OCI-LY7 (cell line): ENCODE measurements around the gene ABHD13. TPM values are rescaled to one million over a fixed set of nuclear protein-coding genes. Genes with fewer than 3 reads are reported as not detected.

Experiments
- BruUV-seq: library from RNA; stranded (reverse); fragments of 400-500 nt; replicated peaks from 2 replicates; lab custom pipeline; 2021; lab: Mats Ljungman, UMichigan
- CTCF ChIA-PET: fragments of 300-600 bp; sonication (Branson Sonifier 250); formaldehyde crosslinking; loops from one replicate; lab custom pipeline; 2022; ENCODE audit warnings: antibody characterized with exemption; ENCODE audit not compliant: unreplicated experiment; lab: Charles Lee
- POLR2A ChIA-PET: fragments of 300-600 bp; sonication (Branson Sonifier 250); formaldehyde crosslinking; loops from one replicate; lab custom pipeline; 2022; ENCODE audit warnings: antibody characterized with exemption; lab: Charles Lee
- DNase-seq: peaks from one replicate; pipeline ENCODE4 v3.0.0-alpha.2; 2015; ENCODE audit warnings: low spot score
- H2AFZ ChIP-seq: fragments of 200-600 bp; sonication (generic), shearing (Covaris generic); 2 replicates; pipeline ENCODE4 v1.6.1; 2014; ENCODE audit warnings: mild to moderate bottlenecking, antibody characterized with exemption, low read length, moderate library complexity
- H3K27ac ChIP-seq: fragments of 200-600 bp; sonication (generic); 2 replicates; pipeline ENCODE4 v1.5.1; 2014; ENCODE audit warnings: mixed run types, low read depth, mild to moderate bottlenecking, moderate library complexity, low read length, inconsistent platforms; ENCODE audit not compliant: poor library complexity, severe bottlenecking
- H3K36me3 ChIP-seq: fragments of 200-600 bp; sonication (generic); 2 replicates; pipeline ENCODE4 v1.6.1; 2014; ENCODE audit warnings: mild to moderate bottlenecking, antibody characterized with exemption, low read length, moderate library complexity, mixed read lengths; ENCODE audit not compliant: insufficient read depth
- H3K4me1 ChIP-seq: fragments of 200-600 bp; sonication (generic); 2 replicates; pipeline ENCODE4 v1.5.1; 2014; ENCODE audit warnings: mild to moderate bottlenecking, low read length; ENCODE audit not compliant: insufficient read depth, poor library complexity, severe bottlenecking
- H3K4me2 ChIP-seq: fragments of 200-600 bp; sonication (generic); 2 replicates; pipeline ENCODE4 v1.6.1; 2014; ENCODE audit warnings: mild to moderate bottlenecking, low read length
- H3K4me3 ChIP-seq: fragments of 200-600 bp; sonication (generic); 2 replicates; pipeline ENCODE4 v1.5.1; 2014; ENCODE audit warnings: mild to moderate bottlenecking, low read depth, low read length; ENCODE audit not compliant: poor library complexity, severe bottlenecking
- H3K79me2 ChIP-seq: fragments of 200-600 bp; sonication (generic); 2 replicates; pipeline ENCODE4 v1.6.1; 2016; ENCODE audit warnings: low read depth, mild to moderate bottlenecking, low read length, moderate library complexity, mixed read lengths; ENCODE audit not compliant: insufficient read depth
- H3K9me2 ChIP-seq: fragments of 200-600 bp; sonication (generic); 2 replicates; pipeline ENCODE4 v1.6.1; 2016; ENCODE audit warnings: mild to moderate bottlenecking, low read length, mixed read lengths; ENCODE audit not compliant: insufficient read depth
- H3K9me3 ChIP-seq: fragments of 200-600 bp; sonication (generic); 2 replicates; pipeline ENCODE4 v1.6.1; 2014; ENCODE audit warnings: mild to moderate bottlenecking, mixed run types, low read length, mixed read lengths
- H4K20me1 ChIP-seq: fragments of 200-600 bp; sonication (generic); 2 replicates; pipeline ENCODE4 v1.6.1; 2014; ENCODE audit warnings: mild to moderate bottlenecking, antibody characterized with exemption, low read length, moderate library complexity, mixed read lengths; ENCODE audit not compliant: insufficient read depth
- EZH2phosphoT487 ChIP-seq: fragments of 200-600 bp; sonication (generic); IDR thresholded peaks from 2 replicates; pipeline ENCODE4 v1.6.1; 2018; ENCODE audit warnings: low read depth, borderline replicate concordance, mild to moderate bottlenecking, mixed run types, antibody characterized with exemption, low read length, moderate library complexity, mixed read lengths
- intact Hi-C: fragments of 100-400 bp; cut with micrococcal nuclease; formaldehyde crosslinking; loops from one replicate; pipeline ENCODE4 v1.10.0; 2022; ENCODE audit not compliant: unreplicated experiment
- total RNA-seq, 2 experiments: library from RNA; depleted of rRNA in 1 of 2; stranded (reverse); fragments of >200 nt in 1 of 2; shearing (Covaris generic) in 1 of 2; gene quantifications; 2 replicates each; pipeline ENCODE4 v1.2.3, GENCODE V29; 2014 to 2022
- TF ChIP-seq, protein P1 (sequence below): fragments of 200-600 bp; sonication (generic); conservative IDR thresholded peaks from 2 replicates; pipeline ENCODE4 v1.5.1; 2014; ENCODE audit warnings: mild to moderate bottlenecking, antibody characterized with exemption, low read length, moderate library complexity, mixed read lengths

ABHD13 gene
- total RNA-seq, 2 experiments from 2014 or later, result 2.1 to 3.3 TPM

- Histone ChIP-seq H3K4me1 (peaks cover 20% of the 10 kb centered on the region), H4K20me1 (no peaks in the 10 kb centered on the region), H3K4me3 (no peak overlapping the region), H3K79me2 (peaks cover 11% of the 10 kb centered on the region; the same call in 1 of the 2 replicates), H3K9me2 (no peaks in the 10 kb centered on the region), H3K4me2 (no peak overlapping the region), H3K9me3 (no peaks in the 10 kb centered on the region), H3K36me3 (peaks cover 29% of the 10 kb centered on the region), H2AFZ (no peak overlapping the region), H3K27ac (no peak overlapping the region)
- DNase-seq, result no peak
- ChIA-PET POLR2A (no interaction called here), CTCF (no interaction called here)
- no TSS peak for BruUV-seq
- intact Hi-C loops, result loop anchor here (5.0 to 10.0 kb wide), 2 partner anchors 33 to 954 kb away; no protein-coding TSS in a partner anchor
- no peak for TF ChIP-seq EZH2phosphoT487
- TF ChIP-seq, protein P1, sequence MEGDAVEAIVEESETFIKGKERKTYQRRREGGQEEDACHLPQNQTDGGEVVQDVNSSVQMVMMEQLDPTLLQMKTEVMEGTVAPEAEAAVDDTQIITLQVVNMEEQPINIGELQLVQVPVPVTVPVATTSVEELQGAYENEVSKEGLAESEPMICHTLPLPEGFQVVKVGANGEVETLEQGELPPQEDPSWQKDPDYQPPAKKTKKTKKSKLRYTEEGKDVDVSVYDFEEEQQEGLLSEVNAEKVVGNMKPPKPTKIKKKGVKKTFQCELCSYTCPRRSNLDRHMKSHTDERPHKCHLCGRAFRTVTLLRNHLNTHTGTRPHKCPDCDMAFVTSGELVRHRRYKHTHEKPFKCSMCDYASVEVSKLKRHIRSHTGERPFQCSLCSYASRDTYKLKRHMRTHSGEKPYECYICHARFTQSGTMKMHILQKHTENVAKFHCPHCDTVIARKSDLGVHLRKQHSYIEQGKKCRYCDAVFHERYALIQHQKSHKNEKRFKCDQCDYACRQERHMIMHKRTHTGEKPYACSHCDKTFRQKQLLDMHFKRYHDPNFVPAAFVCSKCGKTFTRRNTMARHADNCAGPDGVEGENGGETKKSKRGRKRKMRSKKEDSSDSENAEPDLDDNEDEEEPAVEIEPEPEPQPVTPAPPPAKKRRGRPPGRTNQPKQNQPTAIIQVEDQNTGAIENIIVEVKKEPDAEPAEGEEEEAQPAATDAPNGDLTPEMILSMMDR, result no peak
Observed at GRCh38 chr13:108210551-108210950, 7.6 kb upstream of the ABHD13 start.

DNA sequence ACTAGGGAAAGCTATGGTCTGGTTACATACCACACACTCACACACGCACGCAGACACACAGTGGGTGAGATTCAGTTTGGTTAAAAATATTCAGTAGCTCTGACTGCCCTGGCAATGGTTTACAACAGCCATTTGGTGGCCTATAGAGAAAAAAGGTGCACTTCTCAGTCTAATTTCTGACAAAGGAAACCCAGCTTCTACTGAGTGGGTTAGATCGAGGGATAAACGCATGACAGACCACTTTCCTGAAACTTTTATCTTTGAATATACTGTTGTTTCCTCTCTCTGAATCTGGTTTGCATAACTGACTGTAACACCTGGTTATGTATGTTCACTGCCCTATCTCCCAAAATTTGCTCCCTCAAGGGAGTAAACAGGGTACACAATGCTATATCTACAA, 5.3 kb upstream of the ABHD13 start:
- Histone ChIP-seq H2AFZ (no peak overlapping the region), H3K79me2 (peaks cover 18% of the 10 kb centered on the region; the same call in 1 of the 2 replicates), H3K27ac (peak overlapping the region; percentile 87), H3K4me2 (peak overlapping the region; percentile 97), H3K4me1 (peaks cover 34% of the 10 kb centered on the region), H3K9me2 (no peaks in the 10 kb centered on the region), H3K36me3 (peaks cover 29% of the 10 kb centered on the region), H3K9me3 (no peaks in the 10 kb centered on the region), H3K4me3 (peak overlapping the region; percentile 55), H4K20me1 (no peaks in the 10 kb centered on the region)
- TF ChIP-seq, protein P1, result no peak
- TF ChIP-seq EZH2phosphoT487, result no peak
- intact Hi-C loops, result loop anchor here (5.0 to 10.0 kb wide), 2 partner anchors 36 to 952 kb away; no protein-coding TSS in a partner anchor
- peak; percentile 72 for DNase-seq
- no TSS peak for BruUV-seq
- ChIA-PET CTCF (no interaction called here), POLR2A (interaction anchor here (0.5 kb wide), 1 partner anchor 942 kb away, joined by 3 read pairs; no protein-coding TSS in a partner anchor)

- DNase-seq, result no peak
- intact Hi-C loops, result loop anchor here (5.0 to 10.0 kb wide), 2 partner anchors 37 to 951 kb away; no protein-coding TSS in a partner anchor
- no peaks in the 10 kb centered on the region for H4K20me1 ChIP-seq
- H3K4me2 ChIP-seq, result peak overlapping the region; percentile 97
- no peaks in the 10 kb centered on the region for H3K9me2 ChIP-seq
- H3K36me3 ChIP-seq, result peaks cover 22% of the 10 kb centered on the region
- H3K4me1 ChIP-seq, result peaks cover 34% of the 10 kb centered on the region
- H3K79me2 ChIP-seq, result peaks cover 19% of the 10 kb centered on the region; the same call in 1 of the 2 replicates
- POLR2A ChIA-PET, result interaction anchor here (1.2 kb wide), 1 partner anchor 9 kb away, joined by 3 read pairs; no protein-coding TSS in a partner anchor
- CTCF ChIA-PET, result interaction anchor here (1.0 to 1.2 kb wide), 2 partner anchors 55 to 57 kb away, joined by 3 read pairs; no protein-coding TSS in a partner anchor
- H3K9me3 ChIP-seq, result no peaks in the 10 kb centered on the region
- H3K4me3 ChIP-seq, result peak overlapping the region; percentile 74
- H2AFZ ChIP-seq, result no peak overlapping the region
- no peak for TF ChIP-seq EZH2phosphoT487
- TF ChIP-seq, protein P1, result no peak
- BruUV-seq, result TSS peak; percentile 29
- H3K27ac ChIP-seq, result peak overlapping the region; percentile 87
Observed at GRCh38 chr13:108213946-108214345, 4.2 kb upstream of the ABHD13 start.
